Adipocyte (in vitro differentiated cells): ENCODE measurements around the gene DOK7.
A peak's percentile ranks its signal among the peaks of the same experiment; 100 is the strongest.

Experiments used
- DNase-seq: peaks from one replicate; pipeline ENCODE4 v3.0.0-alpha.2; 2015; ENCODE audit warnings: low read depth
- H3K27me3 ChIP-seq: replicated peaks from 2 replicates; pipeline ENCODE4 v1.7.0; 2013; ENCODE audit warnings: mild to moderate bottlenecking, low read length, moderate library complexity; ENCODE audit not compliant: control insufficient read depth, insufficient read depth
- H3K36me3 ChIP-seq: 2 replicates; pipeline ENCODE4 v1.7.0; 2013; ENCODE audit warnings: low read length, mild to moderate bottlenecking, moderate library complexity; ENCODE audit not compliant: control insufficient read depth, insufficient read depth, severe bottlenecking
- H3K4me1 ChIP-seq: 2 replicates; pipeline ENCODE4 v1.7.0; 2013; ENCODE audit warnings: mild to moderate bottlenecking, low read length, moderate library complexity; ENCODE audit not compliant: control insufficient read depth, insufficient read depth
- H3K4me3 ChIP-seq: 2 replicates; pipeline ENCODE4 v1.7.0; 2013; ENCODE audit warnings: mild to moderate bottlenecking, low read length, moderate library complexity
- H3K9ac ChIP-seq: 2 replicates; pipeline ENCODE4 v1.7.0; 2013; ENCODE audit warnings: mild to moderate bottlenecking, low read length, moderate library complexity
- H3K9me3 ChIP-seq: 2 replicates; pipeline ENCODE4 v1.7.0; 2013; ENCODE audit warnings: mild to moderate bottlenecking, low read length, moderate library complexity; ENCODE audit not compliant: control insufficient read depth

DOK7 gene

GRCh38 chr4:3462790-3463415, at the start of gene DOK7:
TSS of gene DOK7 (plus strand) at chr4:3463306. CDS start at chr4:3463376, 70 bp downstream.
- peaks cover 9% of the 10 kb centered on the region for H3K9me3 ChIP-seq
- no peak within 1 kb of the TSS for H3K4me3 ChIP-seq
- no peak within 1 kb of the TSS for H3K9ac ChIP-seq
- no peaks in the 10 kb centered on the region for H3K36me3 ChIP-seq
- H3K4me1 ChIP-seq, result no peaks in the 10 kb centered on the region
- DNase-seq, result peak; percentile 44
- H3K27me3 ChIP-seq, result peaks cover 28% of the 10 kb centered on the region

GRCh38 chr4:3413675-3414420, 49.3 kb upstream of the DOK7 start:
- H3K9me3 ChIP-seq, result no peaks in the 10 kb centered on the region
- DNase-seq, result no peak
- no peak overlapping the region for H3K4me3 ChIP-seq
- H3K27me3 ChIP-seq, result no peaks in the 10 kb centered on the region
- no peaks in the 10 kb centered on the region for H3K4me1 ChIP-seq
- H3K9ac ChIP-seq, result no peak overlapping the region
- H3K36me3 ChIP-seq, result peaks cover 21% of the 10 kb centered on the region

GRCh38 chr4:3414421-3415279, 48.5 kb upstream of the DOK7 start:
- no peak for DNase-seq
- Histone ChIP-seq H3K9me3 (no peaks in the 10 kb centered on the region), H3K9ac (no peak overlapping the region), H3K4me1 (no peaks in the 10 kb centered on the region), H3K36me3 (peaks cover 21% of the 10 kb centered on the region), H3K27me3 (no peaks in the 10 kb centered on the region), H3K4me3 (no peak overlapping the region)

GRCh38 chr4:3415471-3416141, 47.5 kb upstream of the DOK7 start:
- peaks cover 21% of the 10 kb centered on the region for H3K36me3 ChIP-seq
- H3K9ac ChIP-seq, result no peak overlapping the region
- H3K27me3 ChIP-seq, result no peaks in the 10 kb centered on the region
- H3K4me3 ChIP-seq, result no peak overlapping the region
- no peaks in the 10 kb centered on the region for H3K9me3 ChIP-seq
- DNase-seq, result no peak
- H3K4me1 ChIP-seq, result no peaks in the 10 kb centered on the region

GRCh38 chr4:3416270-3416669, 46.8 kb upstream of the DOK7 start:
- Histone ChIP-seq H3K4me3 (no peak overlapping the region), H3K9me3 (no peaks in the 10 kb centered on the region), H3K27me3 (no peaks in the 10 kb centered on the region), H3K36me3 (peaks cover 21% of the 10 kb centered on the region), H3K9ac (no peak overlapping the region), H3K4me1 (no peaks in the 10 kb centered on the region)
- no peak for DNase-seq

GRCh38 chr4:3416821-3417221, 46.3 kb upstream of the DOK7 start:
- Histone ChIP-seq H3K27me3 (no peaks in the 10 kb centered on the region), H3K36me3 (peaks cover 21% of the 10 kb centered on the region)

GRCh38 chr4:3417448-3417847, 45.7 kb upstream of the DOK7 start:
- Histone ChIP-seq H3K4me3 (no peak overlapping the region), H3K36me3 (peaks cover 21% of the 10 kb centered on the region), H3K9ac (no peak overlapping the region), H3K9me3 (no peaks in the 10 kb centered on the region), H3K4me1 (no peaks in the 10 kb centered on the region), H3K27me3 (no peaks in the 10 kb centered on the region)
- DNase-seq, result no peak

More at GRCh38 chr4:3416821-3417221, 46.3 kb upstream of the DOK7 start:
- DNase-seq, result no peak
- H3K9me3 ChIP-seq, result no peaks in the 10 kb centered on the region
- no peak overlapping the region for H3K9ac ChIP-seq
- no peak overlapping the region for H3K4me3 ChIP-seq
- H3K4me1 ChIP-seq, result no peaks in the 10 kb centered on the region

GRCh38 chr4:3418029-3418762, 44.9 kb upstream of the DOK7 start:
- no peak for DNase-seq
- H3K27me3 ChIP-seq, result no peaks in the 10 kb centered on the region
- H3K9me3 ChIP-seq, result no peaks in the 10 kb centered on the region
- no peak overlapping the region for H3K9ac ChIP-seq
- no peaks in the 10 kb centered on the region for H3K4me1 ChIP-seq
- H3K4me3 ChIP-seq, result no peak overlapping the region
- peaks cover 21% of the 10 kb centered on the region for H3K36me3 ChIP-seq

GRCh38 chr4:3419836-3420605, 43.1 kb upstream of the DOK7 start:
- no peak for DNase-seq
- Histone ChIP-seq H3K4me3 (no peak overlapping the region), H3K27me3 (no peaks in the 10 kb centered on the region), H3K4me1 (no peaks in the 10 kb centered on the region), H3K9me3 (no peaks in the 10 kb centered on the region), H3K9ac (no peak overlapping the region), H3K36me3 (peaks cover 23% of the 10 kb centered on the region)

GRCh38 chr4:3420606-3420955, 42.5 kb upstream of the DOK7 start:
- no peaks in the 10 kb centered on the region for H3K4me1 ChIP-seq
- H3K9me3 ChIP-seq, result no peaks in the 10 kb centered on the region
- H3K9ac ChIP-seq, result no peak overlapping the region
- H3K27me3 ChIP-seq, result no peaks in the 10 kb centered on the region
- DNase-seq, result no peak
- peaks cover 23% of the 10 kb centered on the region for H3K36me3 ChIP-seq
- H3K4me3 ChIP-seq, result no peak overlapping the region
